GM23248 (cell line): ENCODE results near the gene ATP2A3. TPM values are rescaled to one million over a fixed set of nuclear protein-coding genes. Genes with fewer than 3 reads are reported as not detected.
A peak's percentile ranks its signal among the peaks of the same experiment; 100 is the strongest.

Experiments used
- DNase-seq: peaks from one replicate; pipeline ENCODE4 v3.0.0-alpha.2; 2015
- H2AFZ ChIP-seq: fragments of 200-600 bp; sonication (generic); 2 replicates; pipeline ENCODE4 v1.6.1; 2016; ENCODE audit warnings: antibody characterized with exemption
- H3F3A ChIP-seq: fragments of 200-600 bp; sonication (generic); 2 replicates; pipeline ENCODE4 v1.6.1; 2016; ENCODE audit warnings: mild to moderate bottlenecking, antibody characterized with exemption, mixed run types; ENCODE audit not compliant: insufficient read depth
- H3K27ac ChIP-seq: fragments of 200-600 bp; sonication (generic); 2 replicates; pipeline ENCODE4 v1.5.1; 2016; ENCODE audit warnings: mild to moderate bottlenecking
- H3K27me3 ChIP-seq: fragments of 200-600 bp; sonication (generic); replicated peaks from 2 replicates; pipeline ENCODE4 v1.6.1; 2016; ENCODE audit warnings: mild to moderate bottlenecking; ENCODE audit not compliant: insufficient read depth
- H3K36me3 ChIP-seq: fragments of 200-600 bp; sonication (generic); 2 replicates; pipeline ENCODE4 v1.6.1; 2016; ENCODE audit warnings: low read depth, mild to moderate bottlenecking
- H3K4me1 ChIP-seq: fragments of 200-600 bp; sonication (generic); 2 replicates; pipeline ENCODE4 v1.6.1; 2016; ENCODE audit warnings: mild to moderate bottlenecking; ENCODE audit not compliant: insufficient read depth
- H3K4me2 ChIP-seq: fragments of 200-600 bp; sonication (generic); one replicate; pipeline ENCODE4 v1.6.1; 2016; ENCODE audit warnings: mild to moderate bottlenecking; ENCODE audit not compliant: unreplicated experiment
- H3K4me3 ChIP-seq: fragments of 200-600 bp; sonication (generic); 2 replicates; pipeline ENCODE4 v1.5.1; 2016; ENCODE audit warnings: mild to moderate bottlenecking
- H3K79me2 ChIP-seq: fragments of 200-600 bp; sonication (generic); 2 replicates; pipeline ENCODE4 v1.6.1; 2016; ENCODE audit warnings: mild to moderate bottlenecking; ENCODE audit not compliant: insufficient read depth
- H3K9ac ChIP-seq: fragments of 200-600 bp; sonication (generic); 2 replicates; pipeline ENCODE4 v1.6.1; 2016; ENCODE audit warnings: mild to moderate bottlenecking
- H3K9me2 ChIP-seq: fragments of 200-600 bp; sonication (generic); 2 replicates; pipeline ENCODE4 v1.6.1; 2016; ENCODE audit warnings: mixed run types, mild to moderate bottlenecking, moderate library complexity; ENCODE audit not compliant: insufficient read depth
- H3K9me3 ChIP-seq: fragments of 200-600 bp; sonication (generic); one replicate; pipeline ENCODE4 v1.6.1; 2017; ENCODE audit warnings: low read depth
- H4K20me1 ChIP-seq: fragments of 200-600 bp; sonication (generic); 2 replicates; pipeline ENCODE4 v1.6.0; 2016; ENCODE audit not compliant: insufficient read depth
- EZH2 ChIP-seq: fragments of 200-600 bp; sonication (generic); IDR thresholded peaks from 2 replicates; pipeline ENCODE4 v1.6.1; 2018; ENCODE audit warnings: antibody characterized with exemption, mild to moderate bottlenecking; ENCODE audit not compliant: insufficient read depth, poor library complexity, severe bottlenecking
- EZH2phosphoT487 ChIP-seq: fragments of 200-600 bp; sonication (generic); IDR thresholded peaks from 2 replicates; pipeline ENCODE4 v1.6.1; 2018; ENCODE audit warnings: antibody characterized with exemption, moderate library complexity, mild to moderate bottlenecking, low read depth; ENCODE audit not compliant: insufficient read depth
- WGBS, 2 experiments: methylation state at CpG; one replicate each; pipeline ENCODE4 v1.1.6; 2015 to 2017; ENCODE audit warnings: low lambda C conversion rate in 2 of 2, low coverage in 1 of 2; ENCODE audit errors: missing lambda C conversion rate in 2 of 2; 5-methylcytosine and 5-hydroxymethylcytosine counted together
- in situ Hi-C: fragments of 300-500 bp; cut with MboI; formaldehyde crosslinking; loops from 2 replicates; pipeline ENCODE4 v1.15.0; 2020
- polyA plus RNA-seq: library from polyadenylated mRNA; unstranded; fragments of >200 nt; fragmentation: Nextera tagmentation; extraction: Ambion mirVana; gene quantifications from 2 replicates; pipeline ENCODE4 v1.2.1, GENCODE V29; 2016
- total RNA-seq: library from RNA; depleted of rRNA; stranded (reverse); fragments of >200 nt; shearing (Covaris generic); gene quantifications from 2 replicates; pipeline ENCODE4 v1.2.3, GENCODE V29; 2014

The ATP2A3 gene
- total and polyA plus RNA-seq, 2 experiments from 2014 or later: 0.81 to 0.86 TPM

DNA sequence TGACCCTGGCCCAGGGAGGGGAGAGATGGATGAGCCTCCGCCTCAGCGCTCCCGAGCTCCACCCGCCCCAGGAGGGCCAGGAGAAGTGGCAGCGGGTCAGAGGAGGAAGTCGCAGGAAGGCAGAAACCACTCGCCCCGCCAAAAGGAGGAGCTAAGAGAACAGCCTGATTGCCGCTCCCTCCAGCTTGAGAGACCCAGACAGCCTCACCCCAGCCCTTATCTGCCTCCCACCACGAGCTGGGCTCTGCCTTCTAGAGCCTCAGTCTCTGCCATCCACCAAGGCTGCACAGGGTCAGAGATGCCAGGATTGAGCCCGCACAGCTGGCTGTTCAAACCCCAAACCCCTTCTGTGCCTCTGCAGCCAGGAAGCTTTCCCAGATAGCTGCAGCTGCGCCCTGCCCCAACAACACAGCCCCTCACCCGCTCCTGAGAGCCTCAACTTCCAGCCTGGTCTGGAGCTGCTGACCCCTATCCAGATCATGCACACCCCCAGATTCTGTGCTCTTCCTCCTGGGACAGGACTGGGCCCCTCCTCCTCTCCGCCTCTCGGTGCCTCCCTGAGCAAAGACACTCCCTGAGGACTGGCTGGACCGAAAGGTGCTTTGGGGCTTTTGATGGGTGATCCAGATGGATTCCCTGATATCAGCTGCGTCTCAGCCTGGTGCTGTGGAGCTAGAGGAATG, 1.0 kb upstream of the ATP2A3 start:
- DNase-seq: peak; percentile 60
- Histone ChIP-seq H3K4me1 (no peaks in the 10 kb centered on the region), H3F3A (no peaks in the 10 kb centered on the region), H3K27me3 (peaks cover 25% of the 10 kb centered on the region), H3K4me2 (no peak overlapping the region), H3K36me3 (no peaks in the 10 kb centered on the region), H3K27ac (no peak overlapping the region), H3K9me3 (no peaks in the 10 kb centered on the region), H4K20me1 (no peaks in the 10 kb centered on the region), H3K9ac (no peak overlapping the region), H3K4me3 (peak overlapping the region; percentile 63), H2AFZ (peak overlapping the region; percentile 82), H3K9me2 (no peaks in the 10 kb centered on the region), H3K79me2 (no peaks in the 10 kb centered on the region)
- 27 to 52% methylated on average over 9 to 17 of the region's 17 CpGs for WGBS, 2 experiments
- TF ChIP-seq EZH2 (no peak), EZH2phosphoT487 (no peak)
- in situ Hi-C loops: no loop called here

- Histone ChIP-seq H3K36me3 (no peaks in the 10 kb centered on the region), H2AFZ (no peak overlapping the region), H3K9me2 (no peaks in the 10 kb centered on the region), H3K9me3 (no peaks in the 10 kb centered on the region), H3K27ac (no peak overlapping the region), H3K4me1 (no peaks in the 10 kb centered on the region), H3K79me2 (no peaks in the 10 kb centered on the region), H3K4me2 (no peak overlapping the region), H3F3A (no peaks in the 10 kb centered on the region), H4K20me1 (no peaks in the 10 kb centered on the region), H3K27me3 (peaks cover 25% of the 10 kb centered on the region), H3K9ac (no peak overlapping the region), H3K4me3 (no peak overlapping the region)
- WGBS, 2 experiments: 12 to 14% methylated on average over 46 to 62 of the region's 64 CpGs
- no peak for TF ChIP-seq EZH2phosphoT487
- in situ Hi-C loops: no loop called here
- no peak for DNase-seq
These were observed 718 bp downstream of the ATP2A3 start for GRCh38 chr17:3963237-3964201.

DNA sequence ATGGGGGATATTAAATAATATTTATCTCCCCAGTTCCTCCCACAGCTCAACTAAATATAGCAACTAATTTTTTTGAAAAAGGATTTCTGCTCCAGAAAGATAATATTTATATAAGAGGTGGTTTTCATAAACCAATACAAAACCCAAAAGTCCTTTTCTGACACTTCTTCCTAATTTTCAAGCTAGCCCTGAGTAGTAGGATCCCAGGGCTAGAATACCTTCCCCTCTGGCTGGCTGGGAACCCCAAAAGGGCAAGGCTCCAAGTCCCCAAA, 1.3 kb downstream of the ATP2A3 start:
- DNase-seq: no peak
- no peak overlapping the region for H3K27ac ChIP-seq
- no peak overlapping the region for H2AFZ ChIP-seq
- H4K20me1 ChIP-seq: no peaks in the 10 kb centered on the region
- no peak overlapping the region for H3K4me3 ChIP-seq
- H3K4me2 ChIP-seq: no peak overlapping the region
- H3K9me2 ChIP-seq: no peaks in the 10 kb centered on the region
- H3K79me2 ChIP-seq: no peaks in the 10 kb centered on the region
- in situ Hi-C loops: no loop called here
- no peak overlapping the region for H3K9ac ChIP-seq
- H3K4me1 ChIP-seq: no peaks in the 10 kb centered on the region
- H3K9me3 ChIP-seq: no peaks in the 10 kb centered on the region
- TF ChIP-seq EZH2 (no peak), EZH2phosphoT487 (no peak)
- no peaks in the 10 kb centered on the region for H3F3A ChIP-seq
- no peaks in the 10 kb centered on the region for H3K36me3 ChIP-seq
- H3K27me3 ChIP-seq: peaks cover 25% of the 10 kb centered on the region

DNA sequence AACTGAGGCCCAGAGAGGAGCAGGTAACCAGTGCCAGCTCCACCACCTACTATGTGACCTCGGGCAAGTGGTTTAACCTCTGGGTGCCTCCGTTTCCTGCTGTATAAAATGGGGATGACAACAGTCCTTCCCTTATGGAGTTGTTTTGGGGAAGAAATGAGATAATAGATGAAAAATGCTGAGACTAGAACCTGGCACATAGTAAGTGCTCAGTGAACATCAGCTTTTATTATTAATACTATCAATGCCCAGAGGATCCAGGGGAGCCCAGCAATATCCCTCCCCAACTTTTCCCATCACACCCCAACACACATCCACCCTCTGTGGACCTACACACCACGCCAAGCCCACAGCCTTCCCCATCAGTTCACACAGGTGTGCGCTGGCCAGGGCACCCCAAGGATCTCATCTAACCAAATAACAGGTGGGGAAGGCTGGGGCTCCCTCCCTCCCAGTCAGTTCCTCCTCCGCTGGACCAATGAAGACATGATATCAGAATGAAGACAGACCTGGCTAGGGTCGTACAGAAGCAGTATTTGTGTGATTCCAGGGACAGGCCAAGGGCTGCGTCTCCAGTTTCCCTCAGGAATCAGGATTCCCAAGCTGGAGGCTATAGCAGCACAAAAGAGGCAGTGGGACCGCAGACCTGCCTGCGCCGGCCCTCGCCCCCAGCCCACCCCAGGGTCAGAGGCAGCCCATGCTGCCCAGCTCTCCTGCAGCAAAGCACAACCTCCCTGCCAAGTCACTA, 1.8 kb downstream of the ATP2A3 start:
- H3K4me3 ChIP-seq: no peak overlapping the region
- no peak overlapping the region for H3K27ac ChIP-seq
- no peaks in the 10 kb centered on the region for H3K79me2 ChIP-seq
- no peak overlapping the region for H2AFZ ChIP-seq
- H3K4me2 ChIP-seq: no peak overlapping the region
- H3K27me3 ChIP-seq: peaks cover 25% of the 10 kb centered on the region
- no peaks in the 10 kb centered on the region for H3K4me1 ChIP-seq
- WGBS, 2 experiments: 71 to 76% methylated on average over 11 of the region's 11 CpGs
- H3K36me3 ChIP-seq: no peaks in the 10 kb centered on the region
- H3F3A ChIP-seq: no peaks in the 10 kb centered on the region
- no peaks in the 10 kb centered on the region for H4K20me1 ChIP-seq
- H3K9ac ChIP-seq: no peak overlapping the region
- no peaks in the 10 kb centered on the region for H3K9me2 ChIP-seq
- H3K9me3 ChIP-seq: no peaks in the 10 kb centered on the region
- in situ Hi-C loops: no loop called here
- no peak for DNase-seq
- TF ChIP-seq EZH2 (no peak), EZH2phosphoT487 (no peak)
